Measurements from ENCODE around the gene MYL12A.

DNA sequence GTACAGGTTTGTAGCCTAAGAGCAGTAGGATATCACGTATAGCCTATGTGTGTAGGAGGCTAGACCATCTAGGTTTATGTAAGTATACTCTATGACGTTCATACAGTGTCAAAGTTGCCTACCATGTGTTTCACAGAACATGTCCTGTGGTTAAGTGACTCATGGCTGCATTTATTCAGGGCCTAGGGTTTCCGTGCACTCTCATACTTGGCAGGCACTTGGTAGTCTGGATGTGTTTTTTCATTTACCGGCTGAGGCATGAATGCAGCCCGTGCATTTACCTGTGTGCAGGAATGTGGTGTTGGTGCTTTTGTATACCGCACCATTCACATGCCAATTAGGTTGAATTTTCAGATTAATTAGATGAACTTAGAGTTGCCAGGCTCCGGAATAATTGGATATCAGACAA, 57.8 kb downstream of the MYL12A start:
- no peak for TF ChIP-seq EZH2 (IDR thresholded peaks at IDR 0.05; ENCODE audit: low read depth, low read length, severe bottlenecking)
- TF ChIP-seq CEBPB (IDR thresholded peaks at IDR 0.05; ENCODE audit: low read depth, low read length): no peak
- TF ChIP-seq NRF1 (IDR thresholded peaks at IDR 0.05; ENCODE audit: low read depth, low read length): no peak
- TF ChIP-seq CTCF (IDR thresholded peaks at IDR 0.05; ENCODE audit: control extremely low read depth in 1 of 3, insufficient read depth in 1 of 3, low read depth in 1 of 3, low read length in 3 of 3): no peak
- TF ChIP-seq, protein P1, sequence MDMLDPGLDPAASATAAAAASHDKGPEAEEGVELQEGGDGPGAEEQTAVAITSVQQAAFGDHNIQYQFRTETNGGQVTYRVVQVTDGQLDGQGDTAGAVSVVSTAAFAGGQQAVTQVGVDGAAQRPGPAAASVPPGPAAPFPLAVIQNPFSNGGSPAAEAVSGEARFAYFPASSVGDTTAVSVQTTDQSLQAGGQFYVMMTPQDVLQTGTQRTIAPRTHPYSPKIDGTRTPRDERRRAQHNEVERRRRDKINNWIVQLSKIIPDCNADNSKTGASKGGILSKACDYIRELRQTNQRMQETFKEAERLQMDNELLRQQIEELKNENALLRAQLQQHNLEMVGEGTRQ (IDR thresholded peaks at IDR 0.05; ENCODE audit: low read length): no peak
- TF ChIP-seq SRF (IDR thresholded peaks at IDR 0.05; ENCODE audit: low read depth, low read length): no peak
- no peak for TF ChIP-seq CBX5 (IDR thresholded peaks at IDR 0.05; ENCODE audit: low read depth, low read length)
